BE2C (cell line): Measurements from ENCODE around the gene ALKBH3.

Source experiments
- DNase-seq: peaks from one replicate; pipeline ENCODE4 v3.0.0-alpha.2; 2020
- H3K27me3 ChIP-seq: fragments of 250-450 bp; sonication (Bioruptor Pico); 2 replicates; pipeline ENCODE4 v1.5.1; 2020; ENCODE audit warnings: mild to moderate bottlenecking
- H3K36me3 ChIP-seq: fragments of 250-450 bp; sonication (Bioruptor Pico); 2 replicates; pipeline ENCODE4 v1.5.1; 2020; ENCODE audit warnings: mild to moderate bottlenecking
- H3K4me1 ChIP-seq: fragments of 250-450 bp; sonication (Bioruptor Pico); 2 replicates; pipeline ENCODE4 v1.5.1; 2020
- H3K4me3 ChIP-seq: 2 replicates; pipeline ENCODE4 v1.5.1; 2011; ENCODE audit warnings: low read depth, low read length
- H3K9me3 ChIP-seq: fragments of 250-450 bp; sonication (Bioruptor Pico); 2 replicates; pipeline ENCODE4 v1.5.1; 2020
- CTCF ChIP-seq: IDR thresholded peaks from 2 replicates; pipeline ENCODE4 v1.5.1; 2012; ENCODE audit warnings: mild to moderate bottlenecking, low read depth, low read length

ALKBH3 gene

GRCh38 chr11:43898574-43898973 is 17.9 kb downstream of the ALKBH3 start:
- TF ChIP-seq CTCF: no peak
- Histone ChIP-seq H3K27me3 (no peaks in the 10 kb centered on the region), H3K4me1 (peaks cover 11% of the 10 kb centered on the region), H3K36me3 (peaks cover 13% of the 10 kb centered on the region), H3K9me3 (no peaks in the 10 kb centered on the region), H3K4me3 (no peak overlapping the region)
- DNase-seq: no peak

- no peak for DNase-seq
- Histone ChIP-seq H3K4me1 (peaks cover 12% of the 10 kb centered on the region), H3K4me3 (no peak overlapping the region), H3K36me3 (peaks cover 13% of the 10 kb centered on the region), H3K27me3 (no peaks in the 10 kb centered on the region), H3K9me3 (no peaks in the 10 kb centered on the region)
- TF ChIP-seq CTCF: no peak
Measured at GRCh38 chr11:43899094-43899493, 18.5 kb downstream of the ALKBH3 start.

GRCh38 chr11:43901551-43901950 is 20.9 kb downstream of the ALKBH3 start:
- no peak for TF ChIP-seq CTCF
- H3K9me3 ChIP-seq: no peaks in the 10 kb centered on the region
- DNase-seq: no peak
- no peaks in the 10 kb centered on the region for H3K27me3 ChIP-seq
- no peak overlapping the region for H3K4me3 ChIP-seq
- peaks cover 4% of the 10 kb centered on the region for H3K36me3 ChIP-seq
- H3K4me1 ChIP-seq: peaks cover 12% of the 10 kb centered on the region

- Histone ChIP-seq H3K36me3 (peaks cover 4% of the 10 kb centered on the region; the same call in 1 of the 2 replicates), H3K27me3 (no peaks in the 10 kb centered on the region), H3K9me3 (no peaks in the 10 kb centered on the region), H3K4me3 (no peak overlapping the region), H3K4me1 (peaks cover 26% of the 10 kb centered on the region)
- TF ChIP-seq CTCF: no peak
- DNase-seq: no peak
Measured at GRCh38 chr11:43903078-43903477, 22.4 kb downstream of the ALKBH3 start.

DNA sequence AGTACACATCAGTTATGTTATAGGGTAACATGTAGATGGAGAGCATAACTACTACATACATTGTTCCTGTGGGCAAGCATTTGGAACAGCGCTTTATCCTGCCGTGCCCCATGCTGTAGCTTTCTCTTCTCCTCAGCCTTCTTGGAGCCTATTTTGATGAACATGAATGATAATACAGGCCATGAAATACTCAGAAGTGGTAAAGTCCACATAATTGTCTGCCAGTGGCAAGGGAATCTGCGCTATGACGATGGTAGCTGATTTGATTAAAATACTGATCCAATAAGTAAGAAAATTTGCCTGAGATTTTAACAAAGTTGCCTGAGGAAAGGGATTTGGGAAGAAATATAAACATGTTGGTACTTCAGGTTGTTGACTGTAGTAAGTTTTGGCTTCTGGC is 23.3 kb downstream of the ALKBH3 start:
- no peak for TF ChIP-seq CTCF
- Histone ChIP-seq H3K27me3 (no peaks in the 10 kb centered on the region), H3K36me3 (peaks cover 2% of the 10 kb centered on the region; the same call in 1 of the 2 replicates), H3K4me3 (no peak overlapping the region), H3K4me1 (peaks cover 27% of the 10 kb centered on the region), H3K9me3 (no peaks in the 10 kb centered on the region)
- DNase-seq: no peak

DNA sequence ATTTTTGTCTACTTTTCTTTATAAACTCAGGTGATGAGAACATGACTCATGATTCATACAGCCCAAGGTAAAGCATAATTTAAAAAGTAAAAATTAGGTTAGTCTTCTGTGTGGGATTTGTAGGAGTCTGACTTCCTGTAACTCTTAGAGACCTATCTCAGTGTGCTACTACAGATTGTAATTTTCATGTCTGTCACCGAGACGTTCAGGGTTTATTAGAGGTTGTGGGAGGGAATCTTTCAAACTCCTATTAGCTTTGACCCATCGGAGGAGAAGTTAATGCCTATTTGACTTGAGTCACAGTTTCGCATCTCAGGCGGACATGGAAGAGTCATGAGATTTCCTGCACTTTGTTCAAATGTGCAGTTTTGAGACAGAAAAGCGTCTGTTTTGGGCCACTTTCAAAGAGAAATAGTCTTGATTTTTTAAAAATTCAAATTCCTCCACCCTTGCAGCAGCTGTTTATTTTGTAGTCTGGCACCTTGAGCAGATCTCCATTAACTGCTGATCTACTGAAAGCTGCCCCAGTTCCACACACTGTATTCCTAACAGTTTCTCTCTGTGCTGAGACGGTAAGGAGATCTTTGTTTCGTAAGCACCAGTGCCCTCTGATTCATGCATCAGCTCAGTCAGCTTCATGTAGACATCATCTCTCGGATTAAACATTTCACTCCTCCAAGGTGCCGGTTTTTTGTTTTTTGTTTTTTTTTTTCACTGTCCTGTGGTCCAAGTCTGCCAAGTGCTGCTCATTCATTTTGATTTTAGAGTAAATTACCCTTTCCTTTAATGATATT is 24.3 kb downstream of the ALKBH3 start:
- Histone ChIP-seq H3K4me3 (peak overlapping the region; percentile 34), H3K9me3 (no peaks in the 10 kb centered on the region), H3K36me3 (no peaks in the 10 kb centered on the region), H3K27me3 (no peaks in the 10 kb centered on the region), H3K4me1 (peaks cover 27% of the 10 kb centered on the region)
- no peak for TF ChIP-seq CTCF
- no peak for DNase-seq
